Liver (tissue), 9 donors: ENCODE results near the gene MGRN1. TPM values are rescaled to one million over a fixed set of nuclear protein-coding genes. Genes with fewer than 3 reads are reported as not detected.

ENCODE experiments used
- DNase-seq: peaks from one replicate; pipeline ENCODE4 v3.0.0-alpha.2; 2017; ENCODE audit warnings: low spot score
- H3K27ac ChIP-seq, 2 donors: one replicate each; pipeline ENCODE4 v1.7.0; 2013; ENCODE audit warnings: inconsistent platforms in 2 of 2, low read length in 2 of 2, control low read depth in 1 of 2, low read depth in 1 of 2, mild to moderate bottlenecking in 1 of 2
- H3K27me3 ChIP-seq, 4 donors: one replicate each; pipeline versions ENCODE4 v1.6.1 to v1.7.0; 2013; ENCODE audit warnings: low read length in 3 of 4, inconsistent platforms in 1 of 4, mild to moderate bottlenecking in 1 of 4, moderate library complexity in 1 of 4; ENCODE audit not compliant: control insufficient read depth in 4 of 4, insufficient read depth in 4 of 4
- H3K36me3 ChIP-seq, 4 donors: one replicate each; pipeline versions ENCODE4 v1.6.1 to v1.7.0; 2013; ENCODE audit warnings: low read length in 3 of 4, mild to moderate bottlenecking in 3 of 4, low read depth in 1 of 4, moderate library complexity in 1 of 4; ENCODE audit not compliant: control insufficient read depth in 4 of 4, insufficient read depth in 3 of 4
- H3K4me1 ChIP-seq, 4 donors: one replicate each; pipeline versions ENCODE4 v1.6.1 to v1.7.0; 2013; ENCODE audit warnings: low read length in 3 of 4, mild to moderate bottlenecking in 3 of 4, moderate library complexity in 1 of 4; ENCODE audit not compliant: control insufficient read depth in 4 of 4, insufficient read depth in 4 of 4
- H3K4me3 ChIP-seq, 3 donors: one replicate each; pipeline versions ENCODE4 v1.6.1 to v1.7.0; 2013; ENCODE audit warnings: low read length in 3 of 3, control low read depth in 1 of 3, low read depth in 1 of 3, mild to moderate bottlenecking in 1 of 3
- H3K9ac ChIP-seq, 2 donors: one replicate each; pipeline ENCODE4 v1.7.0; 2013; ENCODE audit warnings: low read length in 2 of 2, mild to moderate bottlenecking in 2 of 2, moderate library complexity in 2 of 2, control low read depth in 1 of 2, low read depth in 1 of 2
- H3K9me3 ChIP-seq, 4 donors: one replicate each; pipeline versions ENCODE4 v1.6.1 to v1.7.0; 2013; ENCODE audit warnings: low read length in 3 of 4; ENCODE audit not compliant: control insufficient read depth in 4 of 4
- EGR1 ChIP-seq, 2 donors: IDR thresholded peaks; 2 replicates each; pipeline ENCODE4 v1.6.1; 2016 to 2018; ENCODE audit warnings: antibody characterized with exemption in 2 of 2, low read depth in 2 of 2
- FOXA1 ChIP-seq: IDR thresholded peaks from 2 replicates; pipeline ENCODE4 v1.6.1; 2016; ENCODE audit warnings: antibody characterized with exemption
- FOXA2 ChIP-seq: IDR thresholded peaks from 2 replicates; pipeline ENCODE4 v1.6.1; 2016; ENCODE audit warnings: antibody characterized with exemption
- GABPA ChIP-seq, 2 donors: IDR thresholded peaks in 1 of 2; conservative IDR thresholded peaks in 1 of 2; 2 replicates each; pipeline ENCODE4 v1.6.1; 2016; ENCODE audit warnings: antibody characterized with exemption in 2 of 2, mild to moderate bottlenecking in 1 of 2, moderate library complexity in 1 of 2
- HNF4A ChIP-seq, 2 donors: conservative IDR thresholded peaks; 2 replicates each; pipeline ENCODE4 v1.6.1; 2016; ENCODE audit warnings: antibody characterized with exemption in 2 of 2, mild to moderate bottlenecking in 2 of 2
- HNF4G ChIP-seq: IDR thresholded peaks from 2 replicates; pipeline ENCODE4 v1.6.1; 2016; ENCODE audit warnings: antibody characterized with exemption
- JUND ChIP-seq, 2 donors: IDR thresholded peaks; 2 replicates each; pipeline ENCODE4 v1.6.1; 2016; ENCODE audit warnings: antibody characterized with exemption in 2 of 2
- NR2F2 ChIP-seq: IDR thresholded peaks from 2 replicates; pipeline ENCODE4 v1.6.1; 2016; ENCODE audit warnings: antibody characterized with exemption
- RAD21 ChIP-seq, 2 donors: IDR thresholded peaks; 2 replicates each; pipeline ENCODE4 v1.6.1; 2016; ENCODE audit warnings: antibody characterized with exemption in 2 of 2, mild to moderate bottlenecking in 2 of 2
- RXRA ChIP-seq, 2 donors: IDR thresholded peaks; 2 replicates each; pipeline ENCODE4 v1.6.1; 2017 to 2018; ENCODE audit warnings: antibody characterized with exemption in 2 of 2, mild to moderate bottlenecking in 1 of 2
- SP1 ChIP-seq: IDR thresholded peaks from 2 replicates; pipeline ENCODE4 v1.6.1; 2018; ENCODE audit warnings: antibody characterized with exemption, mild to moderate bottlenecking
- TAF1 ChIP-seq: conservative IDR thresholded peaks from 2 replicates; pipeline ENCODE4 v1.6.1; 2016; ENCODE audit warnings: antibody characterized with exemption, mild to moderate bottlenecking
- YY1 ChIP-seq: IDR thresholded peaks from 2 replicates; pipeline ENCODE4 v1.6.1; 2016; ENCODE audit warnings: antibody characterized with exemption, mild to moderate bottlenecking
- WGBS: extraction: QIAGEN DNeasy Blood & Tissue Kit; methylation state at CpG from one replicate; pipeline ENCODE4 v1.1.7; 2013; 5-methylcytosine and 5-hydroxymethylcytosine counted together
- polyA plus RNA-seq, 2 donors: library from polyadenylated mRNA; stranded (reverse) in 1 of 2; unstranded in 1 of 2; fragments of 200-250 nt in 1 of 2; fragments of >200 nt in 1 of 2; fragmentation: Nextera tagmentation in 1 of 2; extraction: Ambion mirVana in 1 of 2; gene quantifications; one replicate each; pipeline versions ENCODE4 v1.2.1 to v1.2.3, GENCODE V29; 2013 to 2015
- total RNA-seq, 2 donors: library from RNA; depleted of rRNA; stranded (reverse); fragments of >200 nt; gene quantifications; one replicate each; pipeline ENCODE4 v1.2.3, GENCODE V29; 2014
- TF ChIP-seq, protein P1 (sequence below): IDR thresholded peaks from 2 replicates; pipeline ENCODE4 v1.6.1; 2016; ENCODE audit warnings: antibody characterized with exemption, mild to moderate bottlenecking
- TF ChIP-seq, protein P2 (sequence below): IDR thresholded peaks from 2 replicates; pipeline ENCODE4 v1.6.1; 2016; ENCODE audit warnings: antibody characterized with exemption
- TF ChIP-seq, protein P3 (sequence below): IDR thresholded peaks from 2 replicates; pipeline ENCODE4 v1.6.1; 2016; ENCODE audit warnings: antibody characterized with exemption
- TF ChIP-seq, protein P4 (sequence below): IDR thresholded peaks from 2 replicates; pipeline ENCODE4 v1.6.1; 2016; ENCODE audit warnings: antibody characterized with exemption
- donor health status: healthy.
- donor health status: healthy.
- donor health status: healthy.
- donor health status: healthy.
- donor health status: healthy.

Gene MGRN1
- total and polyA plus RNA-seq, 4 donors = 15.9 to 35.7 (median 25.9) TPM

DNA sequence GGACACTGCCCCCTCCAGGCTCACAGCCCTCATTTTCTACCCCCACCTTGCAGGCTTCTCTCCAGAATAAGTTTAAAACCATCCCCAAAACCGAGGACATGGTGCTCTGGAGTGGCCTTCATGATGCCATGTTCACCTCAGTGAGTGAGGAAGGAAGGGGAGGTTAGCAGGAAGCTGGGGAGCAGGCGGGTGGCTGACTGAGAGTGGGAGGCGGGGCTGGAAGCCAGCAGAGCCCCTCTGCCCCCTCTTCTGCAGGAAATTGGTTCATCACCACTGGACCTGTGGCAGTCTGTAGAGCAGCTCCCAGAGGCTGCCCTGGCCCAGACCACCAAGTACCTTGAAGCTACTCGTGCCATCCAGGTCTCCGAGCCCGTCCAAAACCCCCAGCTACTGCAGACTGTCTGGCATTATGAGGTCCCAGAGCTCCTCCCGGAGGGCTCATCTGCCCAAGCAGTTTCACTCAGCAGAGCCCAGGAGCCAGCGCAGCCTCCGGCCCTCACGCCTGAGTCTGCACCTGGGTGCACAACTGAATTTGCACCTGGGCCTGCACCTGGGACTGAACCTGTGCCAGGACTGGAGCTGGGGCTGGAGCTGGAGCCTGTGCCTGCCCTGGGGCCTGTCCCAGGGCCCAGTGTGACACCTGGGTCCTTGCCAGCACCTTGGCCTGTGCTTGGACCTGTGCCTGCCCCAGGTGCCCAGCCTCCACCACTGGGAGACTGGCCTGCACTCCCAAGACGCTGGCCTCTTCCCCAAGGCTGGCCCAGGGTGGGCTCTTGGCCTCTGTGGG, 49.5 kb upstream of the MGRN1 start:
- WGBS = 79% methylated on average over 11 of the region's 11 CpGs
- H3K4me1 ChIP-seq = no peaks in the 10 kb centered on the region
- no peak for DNase-seq
- H3K9me3 ChIP-seq = no peaks in the 10 kb centered on the region
- no peak overlapping the region for H3K4me3 ChIP-seq
- TF ChIP-seq FOXA2 (no peak), YY1 (no peak), FOXA1 (no peak), EGR1 (IDR thresholded peaks at IDR 0.05; ENCODE audit: low read depth in 2 of 2) (no peak), JUND (IDR thresholded peaks at IDR 0.05) (no peak), HNF4G (no peak), TAF1 (no peak), RAD21 (IDR thresholded peaks at IDR 0.05) (no peak), SP1 (no peak), NR2F2 (no peak), GABPA (IDR thresholded peaks at IDR 0.05 in 1 of 2, conservative IDR thresholded peaks at IDR 0.05 in 1 of 2) (no peak)
- TF ChIP-seq, protein P1, sequence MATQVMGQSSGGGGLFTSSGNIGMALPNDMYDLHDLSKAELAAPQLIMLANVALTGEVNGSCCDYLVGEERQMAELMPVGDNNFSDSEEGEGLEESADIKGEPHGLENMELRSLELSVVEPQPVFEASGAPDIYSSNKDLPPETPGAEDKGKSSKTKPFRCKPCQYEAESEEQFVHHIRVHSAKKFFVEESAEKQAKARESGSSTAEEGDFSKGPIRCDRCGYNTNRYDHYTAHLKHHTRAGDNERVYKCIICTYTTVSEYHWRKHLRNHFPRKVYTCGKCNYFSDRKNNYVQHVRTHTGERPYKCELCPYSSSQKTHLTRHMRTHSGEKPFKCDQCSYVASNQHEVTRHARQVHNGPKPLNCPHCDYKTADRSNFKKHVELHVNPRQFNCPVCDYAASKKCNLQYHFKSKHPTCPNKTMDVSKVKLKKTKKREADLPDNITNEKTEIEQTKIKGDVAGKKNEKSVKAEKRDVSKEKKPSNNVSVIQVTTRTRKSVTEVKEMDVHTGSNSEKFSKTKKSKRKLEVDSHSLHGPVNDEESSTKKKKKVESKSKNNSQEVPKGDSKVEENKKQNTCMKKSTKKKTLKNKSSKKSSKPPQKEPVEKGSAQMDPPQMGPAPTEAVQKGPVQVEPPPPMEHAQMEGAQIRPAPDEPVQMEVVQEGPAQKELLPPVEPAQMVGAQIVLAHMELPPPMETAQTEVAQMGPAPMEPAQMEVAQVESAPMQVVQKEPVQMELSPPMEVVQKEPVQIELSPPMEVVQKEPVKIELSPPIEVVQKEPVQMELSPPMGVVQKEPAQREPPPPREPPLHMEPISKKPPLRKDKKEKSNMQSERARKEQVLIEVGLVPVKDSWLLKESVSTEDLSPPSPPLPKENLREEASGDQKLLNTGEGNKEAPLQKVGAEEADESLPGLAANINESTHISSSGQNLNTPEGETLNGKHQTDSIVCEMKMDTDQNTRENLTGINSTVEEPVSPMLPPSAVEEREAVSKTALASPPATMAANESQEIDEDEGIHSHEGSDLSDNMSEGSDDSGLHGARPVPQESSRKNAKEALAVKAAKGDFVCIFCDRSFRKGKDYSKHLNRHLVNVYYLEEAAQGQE = no peak
- TF ChIP-seq, protein P2, sequence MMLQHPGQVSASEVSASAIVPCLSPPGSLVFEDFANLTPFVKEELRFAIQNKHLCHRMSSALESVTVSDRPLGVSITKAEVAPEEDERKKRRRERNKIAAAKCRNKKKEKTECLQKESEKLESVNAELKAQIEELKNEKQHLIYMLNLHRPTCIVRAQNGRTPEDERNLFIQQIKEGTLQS = no peak
- TF ChIP-seq, protein P3, sequence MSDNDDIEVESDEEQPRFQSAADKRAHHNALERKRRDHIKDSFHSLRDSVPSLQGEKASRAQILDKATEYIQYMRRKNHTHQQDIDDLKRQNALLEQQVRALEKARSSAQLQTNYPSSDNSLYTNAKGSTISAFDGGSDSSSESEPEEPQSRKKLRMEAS = no peak
- TF ChIP-seq, protein P4, sequence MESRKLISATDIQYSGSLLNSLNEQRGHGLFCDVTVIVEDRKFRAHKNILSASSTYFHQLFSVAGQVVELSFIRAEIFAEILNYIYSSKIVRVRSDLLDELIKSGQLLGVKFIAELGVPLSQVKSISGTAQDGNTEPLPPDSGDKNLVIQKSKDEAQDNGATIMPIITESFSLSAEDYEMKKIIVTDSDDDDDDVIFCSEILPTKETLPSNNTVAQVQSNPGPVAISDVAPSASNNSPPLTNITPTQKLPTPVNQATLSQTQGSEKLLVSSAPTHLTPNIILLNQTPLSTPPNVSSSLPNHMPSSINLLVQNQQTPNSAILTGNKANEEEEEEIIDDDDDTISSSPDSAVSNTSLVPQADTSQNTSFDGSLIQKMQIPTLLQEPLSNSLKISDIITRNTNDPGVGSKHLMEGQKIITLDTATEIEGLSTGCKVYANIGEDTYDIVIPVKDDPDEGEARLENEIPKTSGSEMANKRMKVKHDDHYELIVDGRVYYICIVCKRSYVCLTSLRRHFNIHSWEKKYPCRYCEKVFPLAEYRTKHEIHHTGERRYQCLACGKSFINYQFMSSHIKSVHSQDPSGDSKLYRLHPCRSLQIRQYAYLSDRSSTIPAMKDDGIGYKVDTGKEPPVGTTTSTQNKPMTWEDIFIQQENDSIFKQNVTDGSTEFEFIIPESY = no peak
- no peak overlapping the region for H3K27ac ChIP-seq
- no peaks in the 10 kb centered on the region for H3K36me3 ChIP-seq
- no peaks in the 10 kb centered on the region for H3K27me3 ChIP-seq
- H3K9ac ChIP-seq = no peak overlapping the region

DNA sequence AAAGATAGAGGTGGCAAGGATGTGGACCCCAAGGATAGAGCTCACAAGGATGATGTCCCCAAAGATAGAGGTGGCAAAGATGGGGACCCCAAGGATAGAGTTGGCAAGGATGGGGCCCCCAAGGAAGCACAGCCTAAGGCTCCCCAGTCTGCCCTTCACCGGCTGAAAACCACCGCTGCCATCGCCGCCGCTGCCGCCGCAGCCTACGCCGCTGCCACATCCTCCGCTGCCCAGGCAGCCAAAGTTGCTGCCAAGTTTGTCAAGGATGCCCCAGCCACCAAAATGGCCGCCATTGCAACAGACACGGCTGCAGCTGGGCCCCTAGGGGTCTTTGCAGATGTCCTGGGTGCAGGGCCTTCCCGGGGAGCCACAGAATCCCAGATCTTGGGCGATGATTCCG, 48.6 kb upstream of the MGRN1 start:
- Histone ChIP-seq H3K9ac (no peak overlapping the region), H3K27ac (no peak overlapping the region), H3K9me3 (no peaks in the 10 kb centered on the region), H3K4me3 (no peak overlapping the region), H3K36me3 (no peaks in the 10 kb centered on the region), H3K4me1 (no peaks in the 10 kb centered on the region), H3K27me3 (no peaks in the 10 kb centered on the region)
- DNase-seq = no peak
- WGBS = 98% methylated on average over 15 of the region's 15 CpGs
- TF ChIP-seq JUND (IDR thresholded peaks at IDR 0.05) = no peak
- TF ChIP-seq, protein P1 = no peak
- TF ChIP-seq RXRA (IDR thresholded peaks at IDR 0.05) = no peak
- TF ChIP-seq, protein P3 = no peak
- TF ChIP-seq FOXA2 = no peak
- TF ChIP-seq GABPA (IDR thresholded peaks at IDR 0.05 in 1 of 2, conservative IDR thresholded peaks at IDR 0.05 in 1 of 2) = no peak
- no peak for TF ChIP-seq SP1
- TF ChIP-seq, protein P2 = no peak
- no peak for TF ChIP-seq FOXA1
- TF ChIP-seq RAD21 (IDR thresholded peaks at IDR 0.05) = no peak
- TF ChIP-seq YY1 = no peak
- no peak for TF ChIP-seq HNF4G
- no peak for TF ChIP-seq NR2F2
- TF ChIP-seq HNF4A (conservative IDR thresholded peaks at IDR 0.05) = no peak
- TF ChIP-seq, protein P4 = no peak
